Activated CD4-positive, alpha-beta memory T cell treated with anti-CD3 and anti-CD28 coated beads, Interleukin-2, amount 10 ng/mL, durations not matched to agents 7 days and 5 days (primary cell): ENCODE results near the gene KIF1B. TPM values are rescaled to one million over a fixed set of nuclear protein-coding genes. Genes with fewer than 3 reads are reported as not detected.
A peak's percentile ranks its signal among the peaks of the same experiment; 100 is the strongest.

Source experiments
- CTCF ChIA-PET: fragments of 350-600 bp; sonication (Branson Sonifier 250); formaldehyde crosslinking; loops from one replicate; lab custom pipeline; 2021; ENCODE audit warnings: antibody characterized with exemption, inconsistent platforms; lab: Charles Lee
- POLR2A ChIA-PET: fragments of 350-600 bp; sonication (Branson Sonifier 250); formaldehyde crosslinking; loops from one replicate; lab custom pipeline; 2021; ENCODE audit warnings: antibody characterized with exemption; lab: Charles Lee
- DNase-seq: peaks from one replicate; pipeline ENCODE4 v3.0.0-alpha.2; 2020
- H3K27ac Mint-ChIP-seq: one replicate; pipeline ENCODE4 v1.8.0; 2021; ENCODE audit warnings: mild to moderate bottlenecking, mixed read lengths
- H3K27me3 Mint-ChIP-seq: one replicate; pipeline ENCODE4 v1.8.0; 2021; ENCODE audit warnings: mixed read lengths
- H3K36me3 Mint-ChIP-seq: one replicate; pipeline ENCODE4 v1.8.0; 2021; ENCODE audit warnings: low read depth, mixed read lengths
- H3K4me1 Mint-ChIP-seq: one replicate; pipeline ENCODE4 v1.8.0; 2021; ENCODE audit warnings: mixed read lengths
- H3K4me3 Mint-ChIP-seq: one replicate; pipeline ENCODE4 v1.8.0; 2021; ENCODE audit warnings: mild to moderate bottlenecking, mixed read lengths
- H3K9me3 Mint-ChIP-seq: one replicate; pipeline ENCODE4 v1.8.0; 2021; ENCODE audit warnings: mixed read lengths
- total RNA-seq, 2 experiments: library from RNA; stranded (reverse); gene quantifications; one replicate each; pipeline ENCODE4 v1.2.3, GENCODE V29; 2021

The KIF1B gene
- total RNA-seq, 2 experiments from 2014 or later: 22.5 to 22.7 TPM

GRCh38 chr1:10388387-10388715, 178.0 kb downstream of the KIF1B start:
- POLR2A ChIA-PET: interaction anchor here (0.7 to 2.0 kb wide), 2 partner anchors 11 to 42 kb away, joined by 3 to 17 read pairs; partner anchors contain the start of genes CENPS and PGD
- H3K36me3 Mint-ChIP-seq: no peaks in the 10 kb centered on the region
- no peaks in the 10 kb centered on the region for H3K4me1 Mint-ChIP-seq
- H3K27ac Mint-ChIP-seq: no peak overlapping the region
- no peak for DNase-seq
- no peaks in the 10 kb centered on the region for H3K9me3 Mint-ChIP-seq
- CTCF ChIA-PET: interaction anchor here (1.1 to 3.5 kb wide), 2 partner anchors 11 to 42 kb away, joined by 6 to 10 read pairs; partner anchors contain the start of gene CENPS
- no peak overlapping the region for H3K4me3 Mint-ChIP-seq
- no peaks in the 10 kb centered on the region for H3K27me3 Mint-ChIP-seq

GRCh38 chr1:10389271-10389973, 179.1 kb downstream of the KIF1B start:
- Mint-ChIP-seq H3K4me3 (no peak overlapping the region), H3K9me3 (peaks cover 5% of the 10 kb centered on the region), H3K27ac (no peak overlapping the region), H3K4me1 (no peaks in the 10 kb centered on the region), H3K36me3 (no peaks in the 10 kb centered on the region), H3K27me3 (no peaks in the 10 kb centered on the region)
- POLR2A ChIA-PET: interaction anchor here (2.0 kb wide), 1 partner anchor 10 kb away, joined by 17 read pairs; the partner anchor contains the start of gene PGD
- CTCF ChIA-PET: interaction anchor here (3.5 kb wide), 1 partner anchor 41 kb away, joined by 10 read pairs; the partner anchor contains the start of gene CENPS
- DNase-seq: no peak

GRCh38 chr1:10396870-10397269, 186.5 kb downstream of the KIF1B start:
- Mint-ChIP-seq H3K4me3 (peak overlapping the region; percentile 47), H3K4me1 (peaks cover 31% of the 10 kb centered on the region), H3K27ac (no peak overlapping the region), H3K36me3 (peaks cover 10% of the 10 kb centered on the region), H3K9me3 (peaks cover 5% of the 10 kb centered on the region), H3K27me3 (no peaks in the 10 kb centered on the region)
- DNase-seq: no peak
- CTCF ChIA-PET: no interaction called here
- POLR2A ChIA-PET: no interaction called here

- Mint-ChIP-seq H3K4me3 (peak overlapping the region; percentile 89), H3K4me1 (peaks cover 39% of the 10 kb centered on the region), H3K27me3 (no peaks in the 10 kb centered on the region), H3K36me3 (peaks cover 20% of the 10 kb centered on the region), H3K9me3 (peaks cover 5% of the 10 kb centered on the region), H3K27ac (peak overlapping the region; percentile 67)
- ChIA-PET CTCF (interaction anchor here (0.7 to 3.3 kb wide), 4 partner anchors 17 to 189 kb away, joined by 3 to 21 read pairs (median 6); partner anchors contain the start of genes CENPS and KIF1B), POLR2A (interaction anchor here (1.1 to 3.7 kb wide), 11 partner anchors 10 to 614 kb away, joined by 3 to 17 read pairs (median 6); partner anchors contain the start of genes CENPS and TARDBP)
- no peak for DNase-seq
These were observed 187.9 kb downstream of the KIF1B start for GRCh38 chr1:10398278-10398733.

- H3K9me3 Mint-ChIP-seq: peaks cover 2% of the 10 kb centered on the region
- H3K36me3 Mint-ChIP-seq: peaks cover 25% of the 10 kb centered on the region
- peak within 1 kb of the TSS; percentile 89 for H3K4me3 Mint-ChIP-seq
- peak; percentile 98 for DNase-seq
- ChIA-PET CTCF (interaction anchor here (0.6 to 3.3 kb wide), 6 partner anchors 10 to 581 kb away, joined by 3 to 21 read pairs (median 4); partner anchors contain the start of genes CENPS and KIF1B), POLR2A (interaction anchor here (1.1 to 3.7 kb wide), 11 partner anchors 9 to 614 kb away, joined by 3 to 17 read pairs (median 6); partner anchors contain the start of genes CENPS and TARDBP)
- peaks cover 44% of the 10 kb centered on the region for H3K4me1 Mint-ChIP-seq
- no peaks in the 10 kb centered on the region for H3K27me3 Mint-ChIP-seq
- H3K27ac Mint-ChIP-seq: peak within 1 kb of the TSS; percentile 67
These were observed 188.5 kb downstream of the KIF1B start, which contains the start of gene PGD for GRCh38 chr1:10398734-10399443. PGD (plus strand) TSS chr1:10399064; CDS start chr1:10399118, 54 bp downstream.

- POLR2A ChIA-PET: interaction anchor here (1.1 to 3.7 kb wide), 9 partner anchors 8 to 613 kb away, joined by 3 to 17 read pairs (median 7); partner anchors contain the start of genes CENPS and TARDBP
- CTCF ChIA-PET: interaction anchor here (1.2 to 3.3 kb wide), 4 partner anchors 11 to 190 kb away, joined by 3 to 21 read pairs (median 8); partner anchors contain the start of genes CENPS and KIF1B
- peaks cover 44% of the 10 kb centered on the region for H3K4me1 Mint-ChIP-seq
- H3K36me3 Mint-ChIP-seq: peaks cover 31% of the 10 kb centered on the region
- peak overlapping the region; percentile 33 for H3K27ac Mint-ChIP-seq
- H3K9me3 Mint-ChIP-seq: no peaks in the 10 kb centered on the region
- peak overlapping the region; percentile 83 for H3K4me3 Mint-ChIP-seq
- H3K27me3 Mint-ChIP-seq: no peaks in the 10 kb centered on the region
- DNase-seq: no peak
These were observed 189.1 kb downstream of the KIF1B start for GRCh38 chr1:10399444-10399941.

- Mint-ChIP-seq H3K9me3 (no peaks in the 10 kb centered on the region), H3K4me3 (peak overlapping the region; percentile 83), H3K27ac (peak overlapping the region; percentile 33), H3K36me3 (peaks cover 35% of the 10 kb centered on the region), H3K27me3 (no peaks in the 10 kb centered on the region), H3K4me1 (peaks cover 44% of the 10 kb centered on the region)
- CTCF ChIA-PET: interaction anchor here (1.0 to 3.3 kb wide), 6 partner anchors 12 to 450 kb away, joined by 3 to 21 read pairs (median 5); partner anchors contain the start of genes CENPS and KIF1B
- no peak for DNase-seq
- POLR2A ChIA-PET: interaction anchor here (2.0 to 3.7 kb wide), 6 partner anchors 9 to 613 kb away, joined by 6 to 17 read pairs (median 10); partner anchors contain the start of genes CENPS and TARDBP
These were observed 189.6 kb downstream of the KIF1B start for GRCh38 chr1:10400013-10400412.

GRCh38 chr1:10401281-10401680, 190.9 kb downstream of the KIF1B start:
- Mint-ChIP-seq H3K9me3 (no peaks in the 10 kb centered on the region), H3K4me3 (no peak overlapping the region), H3K27me3 (no peaks in the 10 kb centered on the region), H3K27ac (no peak overlapping the region), H3K36me3 (peaks cover 36% of the 10 kb centered on the region), H3K4me1 (peaks cover 44% of the 10 kb centered on the region)
- CTCF ChIA-PET: interaction anchor here (1.1 to 3.3 kb wide), 4 partner anchors 23 to 451 kb away, joined by 4 to 21 read pairs (median 4); partner anchors contain the start of genes CENPS and KIF1B
- DNase-seq: no peak
- POLR2A ChIA-PET: interaction anchor here (1.0 to 3.7 kb wide), 2 partner anchors 13 to 14 kb away, joined by 3 to 17 read pairs; no protein-coding TSS in a partner anchor

GRCh38 chr1:10402729-10403274, 192.4 kb downstream of the KIF1B start:
- peaks cover 41% of the 10 kb centered on the region for H3K4me1 Mint-ChIP-seq
- no peak overlapping the region for H3K27ac Mint-ChIP-seq
- peaks cover 49% of the 10 kb centered on the region for H3K36me3 Mint-ChIP-seq
- no peak overlapping the region for H3K4me3 Mint-ChIP-seq
- ChIA-PET POLR2A (no interaction called here), CTCF (no interaction called here)
- H3K9me3 Mint-ChIP-seq: no peaks in the 10 kb centered on the region
- no peaks in the 10 kb centered on the region for H3K27me3 Mint-ChIP-seq
- no peak for DNase-seq

- peaks cover 64% of the 10 kb centered on the region for H3K36me3 Mint-ChIP-seq
- H3K9me3 Mint-ChIP-seq: no peaks in the 10 kb centered on the region
- no peaks in the 10 kb centered on the region for H3K27me3 Mint-ChIP-seq
- H3K27ac Mint-ChIP-seq: no peak overlapping the region
- ChIA-PET CTCF (interaction anchor here (0.6 kb wide), 1 partner anchor 57 kb away, joined by 3 read pairs; no protein-coding TSS in a partner anchor), POLR2A (interaction anchor here (1.4 kb wide), 1 partner anchor 8 kb away, joined by 5 read pairs; the partner anchor contains the start of gene PGD)
- no peak for DNase-seq
- peaks cover 10% of the 10 kb centered on the region for H3K4me1 Mint-ChIP-seq
- no peak overlapping the region for H3K4me3 Mint-ChIP-seq
These were observed 196.8 kb downstream of the KIF1B start for GRCh38 chr1:10407201-10407600.

- peaks cover 78% of the 10 kb centered on the region for H3K36me3 Mint-ChIP-seq
- POLR2A ChIA-PET: interaction anchor here (1.1 to 2.1 kb wide), 3 partner anchors 14 to 16 kb away, joined by 3 to 14 read pairs (median 3); partner anchors contain the start of gene PGD
- peak; percentile 32 for DNase-seq
- H3K27ac Mint-ChIP-seq: peak overlapping the region; percentile 87
- no peaks in the 10 kb centered on the region for H3K27me3 Mint-ChIP-seq
- CTCF ChIA-PET: interaction anchor here (0.6 to 1.3 kb wide), 3 partner anchors 17 to 155 kb away, joined by 3 to 5 read pairs (median 3); partner anchors contain the start of gene PGD
- H3K4me3 Mint-ChIP-seq: no peak overlapping the region
- H3K4me1 Mint-ChIP-seq: peaks cover 17% of the 10 kb centered on the region
- H3K9me3 Mint-ChIP-seq: no peaks in the 10 kb centered on the region
These were observed 205.0 kb downstream of the KIF1B start for GRCh38 chr1:10415211-10415930.
